ENCODE data around the gene NELL1.

The NELL1 gene

DNA sequence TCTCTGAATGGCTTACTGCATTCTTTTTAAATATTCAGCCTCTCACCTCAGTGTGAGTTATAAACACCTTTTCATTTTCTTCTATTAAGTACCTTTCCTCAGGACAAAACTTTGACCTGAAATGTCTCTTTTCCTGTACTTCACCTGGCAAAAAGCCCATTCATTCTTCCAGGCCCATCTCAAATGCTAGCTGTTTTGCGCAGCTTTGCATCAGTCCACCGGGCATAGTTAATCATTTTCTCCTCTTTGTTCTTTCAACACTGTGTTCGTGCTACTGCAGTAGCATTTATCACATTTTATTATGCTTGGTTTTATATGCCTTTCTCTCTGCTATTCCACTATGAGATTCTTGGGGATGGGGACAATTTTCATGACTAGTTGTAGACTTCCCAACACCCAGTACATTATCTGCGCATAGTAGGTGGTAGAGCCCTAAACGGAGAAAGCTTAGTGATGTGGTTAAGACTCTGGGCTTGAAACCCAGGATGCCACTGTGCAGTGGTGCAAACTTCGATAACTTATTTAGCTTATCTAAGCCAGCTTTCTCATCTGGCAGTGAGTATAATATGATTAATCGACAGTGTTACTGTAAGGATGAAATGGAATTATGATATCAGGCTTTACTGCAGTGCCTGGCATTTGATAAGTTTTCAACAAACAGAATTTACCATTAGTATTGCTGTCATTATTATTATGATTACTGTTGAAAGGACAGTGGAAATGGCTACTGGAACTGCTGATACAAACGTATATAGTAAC lies 695.7 kb downstream of the NELL1 start:
- Histone ChIP-seq H3K4me1 (ENCODE audit: control insufficient read depth, insufficient read depth, low read length) (no peaks in the 10 kb centered on the region), H3K9me3 (replicated peaks; ENCODE audit: low read length) (peaks cover 7% of the 10 kb centered on the region), H3K4me3 (ENCODE audit: low read length) (no peak overlapping the region), H3K9ac (ENCODE audit: low read depth, low read length) (no peak overlapping the region), H3K36me3 (ENCODE audit: insufficient read depth, low read length) (no peaks in the 10 kb centered on the region), H3K4me2 (ENCODE audit: low read length) (no peak overlapping the region), H3K27me3 (ENCODE audit: control insufficient read depth, insufficient read depth, low read length) (no peaks in the 10 kb centered on the region)

DNA sequence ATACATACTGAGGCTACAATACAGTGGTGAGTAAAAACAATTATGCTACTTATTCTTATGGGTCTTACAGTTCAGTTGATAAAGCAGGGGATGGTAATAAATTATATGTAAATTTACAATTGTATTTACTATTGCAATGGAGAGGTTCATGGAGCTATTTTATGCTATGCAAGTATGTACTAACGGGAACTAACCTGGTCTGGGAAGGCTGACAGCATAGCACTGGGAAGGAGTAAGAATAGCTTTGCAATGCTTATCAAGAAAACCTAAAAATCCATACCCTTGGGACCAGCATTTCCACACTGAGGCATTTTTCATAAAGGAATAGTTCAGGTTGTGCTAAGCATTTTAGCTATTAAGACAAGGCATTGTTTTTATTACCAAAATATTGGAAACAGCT lies 700.6 kb downstream of the NELL1 start:
- no peaks in the 10 kb centered on the region for H3K27me3 ChIP-seq (ENCODE audit: control insufficient read depth, insufficient read depth, low read length)
- no peaks in the 10 kb centered on the region for H3K36me3 ChIP-seq (ENCODE audit: insufficient read depth, low read length)
- H3K9me3 ChIP-seq (replicated peaks; ENCODE audit: low read length), result no peaks in the 10 kb centered on the region
- no peaks in the 10 kb centered on the region for H3K4me1 ChIP-seq (ENCODE audit: control insufficient read depth, insufficient read depth, low read length)
- H3K4me3 ChIP-seq (ENCODE audit: low read length), result no peak overlapping the region
- no peak overlapping the region for H3K4me2 ChIP-seq (ENCODE audit: low read length)
- no peak overlapping the region for H3K9ac ChIP-seq (ENCODE audit: low read depth, low read length)

DNA sequence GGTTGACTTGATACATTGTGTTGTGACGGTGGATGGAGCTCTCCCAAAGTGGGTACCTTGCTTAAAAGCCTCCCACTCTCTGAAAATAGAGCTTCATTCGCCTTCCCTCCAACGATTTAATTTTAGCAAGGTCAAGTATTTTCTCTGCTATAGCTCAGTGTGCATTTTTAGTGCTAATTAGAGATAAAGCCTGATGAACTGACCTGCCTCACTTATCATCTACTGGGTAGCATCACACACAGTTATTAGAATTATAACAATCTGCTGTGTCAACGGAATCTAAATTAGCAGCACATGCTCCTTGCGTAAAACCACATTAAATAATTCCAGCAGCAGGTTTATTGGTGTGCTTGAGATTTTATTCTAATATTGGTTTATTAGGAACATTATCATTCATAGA lies 701.7 kb downstream of the NELL1 start:
- no peak overlapping the region for H3K4me2 ChIP-seq (ENCODE audit: low read length)
- H3K27me3 ChIP-seq (ENCODE audit: control insufficient read depth, insufficient read depth, low read length), result no peaks in the 10 kb centered on the region
- no peak overlapping the region for H3K9ac ChIP-seq (ENCODE audit: low read depth, low read length)
- no peak overlapping the region for H3K4me3 ChIP-seq (ENCODE audit: low read length)
- no peaks in the 10 kb centered on the region for H3K4me1 ChIP-seq (ENCODE audit: control insufficient read depth, insufficient read depth, low read length)
- no peaks in the 10 kb centered on the region for H3K36me3 ChIP-seq (ENCODE audit: insufficient read depth, low read length)
- no peaks in the 10 kb centered on the region for H3K9me3 ChIP-seq (replicated peaks; ENCODE audit: low read length)

DNA sequence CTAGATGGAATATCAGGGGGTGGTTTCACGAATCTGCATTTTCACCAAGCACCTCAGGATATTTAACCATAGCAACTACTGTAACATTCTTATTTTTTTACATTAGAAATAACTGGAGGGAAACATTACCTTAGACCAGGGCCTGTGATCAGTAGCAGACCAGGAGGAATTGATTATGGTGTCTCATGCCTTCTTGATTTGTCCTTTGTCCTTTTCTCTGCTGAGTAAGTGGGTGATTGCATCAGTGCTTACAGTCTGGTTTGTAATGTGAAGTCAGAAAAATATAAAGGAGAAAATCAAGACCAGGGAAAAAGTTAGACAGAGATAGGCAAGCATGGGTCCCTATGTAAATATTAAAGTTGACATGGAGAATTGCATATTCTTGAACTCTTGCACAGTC lies 703.3 kb downstream of the NELL1 start:
- H3K36me3 ChIP-seq (ENCODE audit: insufficient read depth, low read length), result no peaks in the 10 kb centered on the region
- H3K9me3 ChIP-seq (replicated peaks; ENCODE audit: low read length), result no peaks in the 10 kb centered on the region
- no peak overlapping the region for H3K9ac ChIP-seq (ENCODE audit: low read depth, low read length)
- H3K4me2 ChIP-seq (ENCODE audit: low read length), result no peak overlapping the region
- no peaks in the 10 kb centered on the region for H3K27me3 ChIP-seq (ENCODE audit: control insufficient read depth, insufficient read depth, low read length)
- no peaks in the 10 kb centered on the region for H3K4me1 ChIP-seq (ENCODE audit: control insufficient read depth, insufficient read depth, low read length)
- H3K4me3 ChIP-seq (ENCODE audit: low read length), result no peak overlapping the region

DNA sequence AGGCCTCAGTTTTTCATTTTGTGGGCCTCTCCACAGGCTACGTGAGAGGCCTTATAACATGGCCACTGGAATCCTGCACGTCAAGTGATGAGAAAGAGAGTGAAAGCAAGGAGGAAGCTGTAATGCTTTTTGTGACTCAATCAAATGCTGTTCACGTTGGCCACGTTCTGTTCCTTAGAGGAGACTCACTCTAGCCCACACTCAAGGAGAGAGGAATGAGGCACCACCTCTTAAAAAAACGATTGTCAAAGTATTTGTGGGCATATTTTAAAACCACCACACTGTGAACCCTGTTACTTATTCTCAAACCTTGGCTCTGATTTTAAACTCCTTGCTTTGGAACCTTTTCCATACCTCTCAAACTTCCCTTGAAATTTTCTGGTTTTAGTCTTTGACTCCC lies 705.0 kb downstream of the NELL1 start:
- Histone ChIP-seq H3K4me2 (ENCODE audit: low read length) (no peak overlapping the region), H3K4me3 (ENCODE audit: low read length) (no peak overlapping the region), H3K4me1 (ENCODE audit: control insufficient read depth, insufficient read depth, low read length) (no peaks in the 10 kb centered on the region), H3K27me3 (ENCODE audit: control insufficient read depth, insufficient read depth, low read length) (no peaks in the 10 kb centered on the region), H3K36me3 (ENCODE audit: insufficient read depth, low read length) (no peaks in the 10 kb centered on the region), H3K9me3 (replicated peaks; ENCODE audit: low read length) (no peaks in the 10 kb centered on the region), H3K9ac (ENCODE audit: low read depth, low read length) (no peak overlapping the region)

DNA sequence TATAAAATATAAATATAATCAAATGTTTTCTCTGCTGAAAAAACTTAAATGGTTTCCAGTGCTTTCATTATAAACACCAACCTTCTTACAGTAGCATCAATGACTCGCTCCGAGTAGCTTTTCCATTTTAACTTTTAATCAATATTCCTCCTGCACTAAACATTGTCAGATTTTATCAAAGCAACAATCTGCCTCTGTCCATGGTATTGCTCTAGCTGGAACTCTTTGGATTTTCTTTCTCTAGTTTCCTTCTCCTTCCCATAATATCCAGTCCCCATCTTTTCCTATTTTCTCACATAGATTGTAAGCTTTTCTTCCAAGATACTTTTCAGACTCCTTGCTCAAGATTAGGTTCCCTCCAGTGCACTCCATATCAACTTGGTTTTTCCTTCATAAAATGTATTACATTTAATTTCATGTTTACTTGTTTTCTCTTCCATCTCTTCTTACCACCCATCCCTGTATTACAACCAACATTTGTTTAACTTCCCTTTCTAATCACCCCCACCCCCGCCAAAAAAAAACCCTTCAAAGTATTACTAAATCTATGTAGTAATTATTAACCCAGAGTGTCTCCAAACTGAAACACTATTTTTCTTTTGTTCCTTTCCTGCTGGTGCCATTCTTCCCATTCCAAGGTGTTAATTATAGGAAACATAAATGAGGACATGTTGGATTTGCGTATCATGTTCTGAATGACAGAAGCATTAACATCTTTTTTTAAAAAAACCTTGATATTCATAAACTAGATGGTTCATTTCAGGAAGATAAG lies 716.5 kb downstream of the NELL1 start:
- Histone ChIP-seq H3K4me3 (ENCODE audit: low read length) (no peak overlapping the region), H3K27me3 (ENCODE audit: control insufficient read depth, insufficient read depth, low read length) (no peaks in the 10 kb centered on the region), H3K9ac (ENCODE audit: low read depth, low read length) (no peak overlapping the region), H3K4me1 (ENCODE audit: control insufficient read depth, insufficient read depth, low read length) (no peaks in the 10 kb centered on the region), H3K4me2 (ENCODE audit: low read length) (no peak overlapping the region), H3K36me3 (ENCODE audit: insufficient read depth, low read length) (no peaks in the 10 kb centered on the region), H3K9me3 (replicated peaks; ENCODE audit: low read length) (peaks cover 6% of the 10 kb centered on the region)

DNA sequence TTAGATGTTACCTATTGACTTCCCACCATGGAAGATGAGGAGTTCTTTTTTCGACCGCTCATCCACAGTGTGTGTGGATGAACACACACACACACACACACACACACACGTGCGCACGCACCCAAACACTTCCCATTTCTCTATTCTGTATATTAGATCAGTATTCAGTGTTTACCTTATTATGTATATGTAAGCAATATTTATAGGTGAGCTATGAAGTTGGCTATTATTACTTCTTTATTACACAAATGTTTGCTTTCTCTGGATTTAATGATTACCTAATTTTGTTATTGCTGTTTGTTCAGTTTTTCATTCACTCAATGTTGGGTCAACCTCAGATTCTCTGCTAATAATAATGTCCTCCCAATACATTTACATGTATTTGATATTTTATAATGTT lies 721.0 kb downstream of the NELL1 start:
- H3K9ac ChIP-seq (ENCODE audit: low read depth, low read length), result no peak overlapping the region

DNA sequence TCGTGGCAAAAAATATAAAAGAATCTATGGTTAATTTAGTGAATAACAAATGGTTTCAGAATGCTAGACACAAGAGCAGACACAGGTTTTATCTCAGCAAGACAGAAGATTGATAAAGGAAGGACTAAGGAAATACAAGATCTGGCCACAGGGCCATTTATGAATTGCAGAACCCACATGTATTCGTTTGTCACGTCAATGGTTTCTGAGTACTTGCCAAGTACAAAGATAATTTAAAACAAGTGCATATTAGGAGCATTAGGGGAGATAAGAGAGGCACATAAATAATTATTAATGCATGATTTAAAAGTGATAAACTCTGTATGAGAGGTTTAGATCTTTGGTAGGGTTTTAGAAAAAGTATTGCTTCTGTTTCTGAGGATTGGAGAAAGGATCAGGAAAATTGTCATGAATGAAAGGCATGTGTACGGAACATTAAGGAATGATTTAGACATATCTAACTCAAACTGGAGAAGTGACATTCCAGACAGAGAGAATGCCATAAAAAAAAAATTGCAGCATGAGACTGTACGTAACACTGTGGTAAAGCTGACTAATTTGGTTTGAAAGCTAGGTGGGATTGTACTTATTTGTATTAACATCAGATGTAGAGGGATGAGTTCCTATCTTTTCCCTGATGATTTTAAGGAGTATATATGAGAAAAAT lies 727.1 kb downstream of the NELL1 start:
- no peaks in the 10 kb centered on the region for H3K27me3 ChIP-seq (ENCODE audit: control insufficient read depth, insufficient read depth, low read length)
- H3K9me3 ChIP-seq (replicated peaks; ENCODE audit: low read length), result no peaks in the 10 kb centered on the region
- no peak overlapping the region for H3K4me2 ChIP-seq (ENCODE audit: low read length)
- H3K36me3 ChIP-seq (ENCODE audit: insufficient read depth, low read length), result no peaks in the 10 kb centered on the region
- H3K4me1 ChIP-seq (ENCODE audit: control insufficient read depth, insufficient read depth, low read length), result no peaks in the 10 kb centered on the region
- H3K9ac ChIP-seq (ENCODE audit: low read depth, low read length), result no peak overlapping the region
- H3K4me3 ChIP-seq (ENCODE audit: low read length), result no peak overlapping the region

More for the DNA sequence above, 721.0 kb downstream of the NELL1 start:
- H3K27me3 ChIP-seq (ENCODE audit: control insufficient read depth, insufficient read depth, low read length), result no peaks in the 10 kb centered on the region
- H3K4me1 ChIP-seq (ENCODE audit: control insufficient read depth, insufficient read depth, low read length), result no peaks in the 10 kb centered on the region
- H3K4me2 ChIP-seq (ENCODE audit: low read length), result no peak overlapping the region
- H3K4me3 ChIP-seq (ENCODE audit: low read length), result no peak overlapping the region
- no peaks in the 10 kb centered on the region for H3K36me3 ChIP-seq (ENCODE audit: insufficient read depth, low read length)
- peaks cover 6% of the 10 kb centered on the region for H3K9me3 ChIP-seq (replicated peaks; ENCODE audit: low read length)

DNA sequence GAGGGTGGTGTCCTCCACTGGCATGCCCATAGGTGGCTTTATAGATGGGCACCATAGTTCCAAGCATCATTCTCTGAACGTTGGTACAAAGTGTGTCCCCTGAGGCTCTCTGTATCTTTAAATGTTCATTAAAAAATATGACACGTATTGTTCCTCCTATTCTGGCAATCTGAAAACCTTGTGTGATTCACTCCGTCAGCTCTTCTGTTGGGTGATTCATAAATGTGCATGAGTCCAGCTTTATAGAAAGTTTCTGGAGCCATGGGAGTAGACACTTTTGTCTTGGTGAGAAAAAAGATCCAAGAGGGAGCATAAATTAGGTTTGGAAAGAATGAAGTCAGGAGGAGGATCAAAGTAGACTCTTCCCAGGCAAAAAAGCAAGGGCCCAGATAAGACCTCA lies 728.8 kb downstream of the NELL1 start:
- Histone ChIP-seq H3K4me2 (ENCODE audit: low read length) (no peak overlapping the region), H3K36me3 (ENCODE audit: insufficient read depth, low read length) (no peaks in the 10 kb centered on the region), H3K27me3 (ENCODE audit: control insufficient read depth, insufficient read depth, low read length) (no peaks in the 10 kb centered on the region), H3K4me1 (ENCODE audit: control insufficient read depth, insufficient read depth, low read length) (no peaks in the 10 kb centered on the region), H3K9me3 (replicated peaks; ENCODE audit: low read length) (no peaks in the 10 kb centered on the region), H3K4me3 (ENCODE audit: low read length) (no peak overlapping the region), H3K9ac (ENCODE audit: low read depth, low read length) (no peak overlapping the region)

DNA sequence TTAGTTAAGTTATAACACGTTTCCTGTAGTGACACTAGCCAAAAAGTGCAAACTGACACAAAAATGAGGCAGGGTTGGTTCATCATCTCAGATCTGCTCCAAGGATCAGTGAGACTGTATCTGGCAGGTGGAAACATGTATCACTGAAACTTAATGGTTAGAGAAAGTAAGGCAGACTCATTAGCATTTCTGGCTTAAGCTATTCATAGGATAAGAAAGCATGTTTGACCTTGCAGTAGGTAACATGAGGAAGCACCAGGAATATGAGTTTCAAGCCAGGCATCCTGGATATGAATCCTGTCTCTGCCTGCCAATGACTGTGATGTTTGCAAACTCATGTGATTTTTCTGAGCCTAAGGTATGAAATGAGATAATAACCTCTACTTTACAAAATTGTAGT lies 732.1 kb downstream of the NELL1 start:
- Histone ChIP-seq H3K4me2 (ENCODE audit: low read length) (no peak overlapping the region), H3K9me3 (replicated peaks; ENCODE audit: low read length) (peaks cover 6% of the 10 kb centered on the region), H3K9ac (ENCODE audit: low read depth, low read length) (no peak overlapping the region), H3K4me1 (ENCODE audit: control insufficient read depth, insufficient read depth, low read length) (no peaks in the 10 kb centered on the region), H3K27me3 (ENCODE audit: control insufficient read depth, insufficient read depth, low read length) (no peaks in the 10 kb centered on the region), H3K36me3 (ENCODE audit: insufficient read depth, low read length) (no peaks in the 10 kb centered on the region), H3K4me3 (ENCODE audit: low read length) (no peak overlapping the region)

DNA sequence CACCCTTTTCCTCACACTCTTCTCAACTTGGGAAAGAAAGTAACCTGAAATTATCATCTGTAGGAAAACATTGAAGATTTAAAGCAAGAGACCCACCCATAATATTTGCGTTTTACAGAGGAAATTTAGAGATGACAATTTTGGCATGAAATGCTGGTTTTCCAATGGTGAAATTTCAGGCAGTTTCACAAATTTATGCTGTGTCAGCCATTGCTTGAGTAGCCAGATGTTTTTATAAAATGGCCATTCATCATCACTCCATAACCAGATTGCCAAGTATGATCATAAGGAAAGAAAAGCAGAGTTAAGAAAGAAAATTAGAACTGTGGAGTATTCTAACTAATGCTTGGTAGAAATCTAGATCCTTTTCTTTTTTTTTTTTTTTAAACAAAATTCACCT lies 732.9 kb downstream of the NELL1 start:
- Histone ChIP-seq H3K4me1 (ENCODE audit: control insufficient read depth, insufficient read depth, low read length) (no peaks in the 10 kb centered on the region), H3K4me2 (ENCODE audit: low read length) (no peak overlapping the region), H3K9ac (ENCODE audit: low read depth, low read length) (no peak overlapping the region), H3K4me3 (ENCODE audit: low read length) (no peak overlapping the region), H3K27me3 (ENCODE audit: control insufficient read depth, insufficient read depth, low read length) (no peaks in the 10 kb centered on the region), H3K36me3 (ENCODE audit: insufficient read depth, low read length) (no peaks in the 10 kb centered on the region), H3K9me3 (replicated peaks; ENCODE audit: low read length) (peaks cover 11% of the 10 kb centered on the region)
